Loucy (cell line): ENCODE data around the gene NDUFAF2.

ENCODE experiments used
- H2AFZ ChIP-seq: fragments of 200-600 bp; sonication (generic); 2 replicates; pipeline ENCODE4 v1.6.0; 2016; ENCODE audit warnings: antibody characterized with exemption, mild to moderate bottlenecking, low read length, moderate library complexity
- H3F3A ChIP-seq: fragments of 200-600 bp; 2 replicates; pipeline ENCODE4 v1.6.0; 2016; ENCODE audit warnings: antibody characterized with exemption, low read depth, mild to moderate bottlenecking
- H3K27me3 ChIP-seq: fragments of 200-600 bp; sonication (generic); 2 replicates; pipeline ENCODE4 v1.6.1; 2014; ENCODE audit warnings: low read length, mild to moderate bottlenecking; ENCODE audit not compliant: insufficient read depth, poor library complexity, severe bottlenecking
- H3K36me3 ChIP-seq: fragments of 200-600 bp; sonication (generic); 2 replicates; pipeline ENCODE4 v1.6.1; 2016; ENCODE audit warnings: low read length; ENCODE audit not compliant: insufficient read depth
- H3K4me1 ChIP-seq: fragments of 200-600 bp; sonication (generic); 2 replicates; pipeline ENCODE4 v1.5.1; 2014; ENCODE audit warnings: low read length, mild to moderate bottlenecking; ENCODE audit not compliant: insufficient read depth, poor library complexity, severe bottlenecking
- H3K4me2 ChIP-seq: fragments of 200-600 bp; sonication (generic); 2 replicates; pipeline ENCODE4 v1.6.0; 2014; ENCODE audit warnings: antibody characterized with exemption, low read length, low read depth, mild to moderate bottlenecking; ENCODE audit not compliant: poor library complexity, severe bottlenecking
- H3K4me3 ChIP-seq: fragments of 200-600 bp; sonication (generic); 2 replicates; pipeline ENCODE4 v1.5.1; 2014; ENCODE audit warnings: low read length, mild to moderate bottlenecking, mixed read lengths; ENCODE audit not compliant: poor library complexity, severe bottlenecking
- H3K79me2 ChIP-seq: fragments of 200-600 bp; sonication (generic); 2 replicates; pipeline ENCODE4 v1.6.1; 2014; ENCODE audit warnings: low read length; ENCODE audit not compliant: insufficient read depth
- H3K9ac ChIP-seq: fragments of 200-600 bp; sonication (generic); 2 replicates; pipeline ENCODE4 v1.6.0; 2014; ENCODE audit warnings: mild to moderate bottlenecking, low read depth, low read length, moderate library complexity; ENCODE audit not compliant: poor library complexity, severe bottlenecking
- H3K9me2 ChIP-seq: fragments of 200-600 bp; sonication (generic); replicated peaks from 2 replicates; pipeline ENCODE4 v1.6.1; 2016; ENCODE audit warnings: low read depth, low read length, mixed read lengths
- H3K9me3 ChIP-seq: fragments of 200-600 bp; sonication (generic); 2 replicates; pipeline ENCODE4 v1.6.1; 2014; ENCODE audit warnings: mild to moderate bottlenecking, antibody characterized with exemption, low read length, low read depth; ENCODE audit not compliant: insufficient read depth
- H4K20me1 ChIP-seq: fragments of 200-600 bp; sonication (generic); 2 replicates; pipeline ENCODE4 v1.6.0; 2014; ENCODE audit warnings: antibody characterized with exemption, low read length, mild to moderate bottlenecking; ENCODE audit not compliant: insufficient read depth, poor library complexity, severe bottlenecking
- CTCF ChIP-seq: fragments of 200-600 bp; sonication (generic); conservative IDR thresholded peaks from 2 replicates; pipeline ENCODE4 v1.5.1; 2014; ENCODE audit warnings: mild to moderate bottlenecking, antibody characterized with exemption, low read length
- EZH2phosphoT487 ChIP-seq: fragments of 200-600 bp; IDR thresholded peaks from 2 replicates; pipeline ENCODE4 v1.6.1; 2018; ENCODE audit warnings: antibody characterized with exemption, mild to moderate bottlenecking, moderate library complexity, borderline replicate concordance

NDUFAF2 gene

GRCh38 chr5:61162832-61163567, 218.0 kb downstream of the NDUFAF2 start:
- no peak overlapping the region for H2AFZ ChIP-seq
- H3K9me2 ChIP-seq = no peaks in the 10 kb centered on the region
- H3K9ac ChIP-seq = no peak overlapping the region
- H3F3A ChIP-seq = no peaks in the 10 kb centered on the region
- no peaks in the 10 kb centered on the region for H3K36me3 ChIP-seq
- TF ChIP-seq EZH2phosphoT487 (no peak), CTCF (no peak)
- H3K4me1 ChIP-seq = peaks cover 4% of the 10 kb centered on the region
- no peaks in the 10 kb centered on the region for H3K9me3 ChIP-seq
- H3K4me2 ChIP-seq = no peak overlapping the region
- H4K20me1 ChIP-seq = no peaks in the 10 kb centered on the region
- H3K27me3 ChIP-seq = no peaks in the 10 kb centered on the region
- no peaks in the 10 kb centered on the region for H3K79me2 ChIP-seq
- no peak overlapping the region for H3K4me3 ChIP-seq

GRCh38 chr5:61163905-61164304, 218.9 kb downstream of the NDUFAF2 start:
- Histone ChIP-seq H3K9me2 (no peaks in the 10 kb centered on the region), H3K9ac (no peak overlapping the region), H3K36me3 (no peaks in the 10 kb centered on the region), H3K79me2 (no peaks in the 10 kb centered on the region), H3K27me3 (no peaks in the 10 kb centered on the region), H3K9me3 (no peaks in the 10 kb centered on the region), H3K4me3 (no peak overlapping the region), H3K4me2 (no peak overlapping the region), H3F3A (no peaks in the 10 kb centered on the region), H3K4me1 (peaks cover 4% of the 10 kb centered on the region), H4K20me1 (no peaks in the 10 kb centered on the region), H2AFZ (no peak overlapping the region)
- no peak for TF ChIP-seq EZH2phosphoT487
- TF ChIP-seq CTCF = no peak

- H4K20me1 ChIP-seq = no peaks in the 10 kb centered on the region
- peak; percentile 51 for TF ChIP-seq CTCF
- TF ChIP-seq EZH2phosphoT487 = no peak
- H3K4me1 ChIP-seq = no peaks in the 10 kb centered on the region
- no peak overlapping the region for H3K4me3 ChIP-seq
- no peaks in the 10 kb centered on the region for H3F3A ChIP-seq
- H3K27me3 ChIP-seq = no peaks in the 10 kb centered on the region
- no peaks in the 10 kb centered on the region for H3K36me3 ChIP-seq
- H3K79me2 ChIP-seq = no peaks in the 10 kb centered on the region
- H3K9me2 ChIP-seq = no peaks in the 10 kb centered on the region
- H3K4me2 ChIP-seq = no peak overlapping the region
- no peak overlapping the region for H2AFZ ChIP-seq
- no peaks in the 10 kb centered on the region for H3K9me3 ChIP-seq
- no peak overlapping the region for H3K9ac ChIP-seq
Measured at GRCh38 chr5:61167382-61167781, 222.4 kb downstream of the NDUFAF2 start.
